ENCODE data around the gene LRRC15. TPM values are rescaled to one million over a fixed set of nuclear protein-coding genes. Genes with fewer than 3 reads are reported as not detected.

LRRC15 gene
- total RNA-seq, 4 donors from 2014 or later: 5.6 to 23.7 (median 9.6) TPM; not detected in 1

DNA sequence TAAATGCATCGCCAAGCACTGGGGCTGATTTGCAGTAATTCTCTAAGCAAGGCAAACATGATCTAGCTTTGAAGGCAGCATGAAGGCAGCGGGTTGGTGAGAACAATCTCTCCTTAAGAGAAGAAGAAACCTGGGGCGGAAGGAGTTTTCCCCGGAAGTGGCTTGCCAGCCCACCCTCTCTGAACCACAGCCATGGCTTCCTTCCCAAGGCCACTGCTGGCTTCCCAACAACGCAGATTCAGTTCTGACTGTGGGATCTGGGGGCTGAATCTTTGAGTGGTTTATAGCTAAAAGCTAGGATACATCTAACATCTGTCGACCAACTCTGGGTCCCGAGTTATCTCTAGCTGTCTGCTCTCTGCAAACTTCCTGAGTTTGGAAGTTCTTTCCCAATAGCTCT lies 14.2 kb downstream of the LRRC15 start:
- DNase-seq (ENCODE audit: low spot score in 2 of 2): no peak
- H3K27me3 ChIP-seq: no peaks in the 10 kb centered on the region
- H3K4me3 ChIP-seq: no peak overlapping the region
- no peaks in the 10 kb centered on the region for H3K4me1 ChIP-seq
- no peaks in the 10 kb centered on the region for H3K36me3 ChIP-seq
- WGBS: 84% methylated on average over 7 of the region's 7 CpGs
- no peak overlapping the region for H3K27ac ChIP-seq
- no peak for TF ChIP-seq POLR2AphosphoS5 (IDR thresholded peaks at IDR 0.05)
- no peak for TF ChIP-seq POLR2A (IDR thresholded peaks at IDR 0.05)
- TF ChIP-seq, protein P1, sequence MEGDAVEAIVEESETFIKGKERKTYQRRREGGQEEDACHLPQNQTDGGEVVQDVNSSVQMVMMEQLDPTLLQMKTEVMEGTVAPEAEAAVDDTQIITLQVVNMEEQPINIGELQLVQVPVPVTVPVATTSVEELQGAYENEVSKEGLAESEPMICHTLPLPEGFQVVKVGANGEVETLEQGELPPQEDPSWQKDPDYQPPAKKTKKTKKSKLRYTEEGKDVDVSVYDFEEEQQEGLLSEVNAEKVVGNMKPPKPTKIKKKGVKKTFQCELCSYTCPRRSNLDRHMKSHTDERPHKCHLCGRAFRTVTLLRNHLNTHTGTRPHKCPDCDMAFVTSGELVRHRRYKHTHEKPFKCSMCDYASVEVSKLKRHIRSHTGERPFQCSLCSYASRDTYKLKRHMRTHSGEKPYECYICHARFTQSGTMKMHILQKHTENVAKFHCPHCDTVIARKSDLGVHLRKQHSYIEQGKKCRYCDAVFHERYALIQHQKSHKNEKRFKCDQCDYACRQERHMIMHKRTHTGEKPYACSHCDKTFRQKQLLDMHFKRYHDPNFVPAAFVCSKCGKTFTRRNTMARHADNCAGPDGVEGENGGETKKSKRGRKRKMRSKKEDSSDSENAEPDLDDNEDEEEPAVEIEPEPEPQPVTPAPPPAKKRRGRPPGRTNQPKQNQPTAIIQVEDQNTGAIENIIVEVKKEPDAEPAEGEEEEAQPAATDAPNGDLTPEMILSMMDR (IDR thresholded peaks at IDR 0.05): no peak
- TF ChIP-seq EP300 (IDR thresholded peaks at IDR 0.05): no peak
- H3K9me3 ChIP-seq: no peaks in the 10 kb centered on the region

DNA sequence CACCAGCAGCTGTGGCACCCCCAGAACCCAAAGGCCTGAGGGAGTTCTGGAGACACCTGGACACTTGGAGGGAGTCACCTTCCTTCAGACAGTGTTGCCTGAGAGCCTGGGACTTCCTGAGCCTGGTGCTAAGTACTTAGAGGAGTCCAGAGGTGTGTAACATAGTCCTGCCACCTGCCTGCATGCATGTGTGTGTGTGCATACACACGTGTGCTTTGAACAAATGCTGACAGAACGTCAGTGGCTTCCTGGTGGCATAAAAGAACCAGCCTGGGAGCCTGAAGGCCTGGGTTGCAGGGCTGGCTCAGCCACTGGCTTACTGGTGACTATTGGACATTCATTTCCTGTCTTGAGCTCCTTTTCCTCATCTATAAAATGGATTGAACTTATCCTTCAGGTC lies 15.2 kb downstream of the LRRC15 start:
- TF ChIP-seq, protein P1 (IDR thresholded peaks at IDR 0.05): no peak
- TF ChIP-seq EP300 (IDR thresholded peaks at IDR 0.05): no peak
- no peak for TF ChIP-seq POLR2A (IDR thresholded peaks at IDR 0.05)
- TF ChIP-seq POLR2AphosphoS5 (IDR thresholded peaks at IDR 0.05): no peak
- Histone ChIP-seq H3K27me3 (no peaks in the 10 kb centered on the region), H3K9me3 (no peaks in the 10 kb centered on the region), H3K4me1 (no peaks in the 10 kb centered on the region), H3K4me3 (no peak overlapping the region), H3K27ac (no peak overlapping the region), H3K36me3 (no peaks in the 10 kb centered on the region)
- 64% methylated on average over 2 of the region's 2 CpGs for WGBS
- DNase-seq (ENCODE audit: low spot score in 2 of 2): no peak

DNA sequence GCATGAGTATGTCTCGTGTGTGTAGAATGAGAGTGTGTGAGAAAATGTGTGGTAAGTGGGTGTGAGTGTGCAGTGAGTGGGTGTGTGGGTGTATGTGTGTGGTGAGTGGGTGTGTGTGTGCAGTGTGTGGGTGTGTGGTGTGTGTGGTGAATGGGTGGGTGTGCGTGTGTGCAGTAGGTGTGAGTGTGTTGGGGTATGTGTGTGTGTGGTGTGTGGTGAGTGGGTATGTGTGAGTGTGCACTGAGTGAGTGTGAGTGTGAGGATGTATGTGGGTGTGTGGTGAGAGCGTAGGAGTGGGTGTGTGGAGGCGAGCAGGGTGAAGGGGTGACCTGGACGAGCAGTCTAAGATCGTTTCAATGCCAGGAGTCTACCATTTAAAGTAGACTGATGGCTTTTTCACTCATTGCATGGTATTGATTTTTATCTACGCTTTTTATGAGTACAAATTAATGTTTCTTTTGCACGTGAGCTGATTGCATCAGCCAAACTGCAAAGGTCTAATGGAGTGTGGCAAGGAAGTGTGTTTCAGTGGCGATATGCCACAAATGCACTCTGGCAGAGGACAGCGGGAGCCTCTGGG lies 16.8 kb downstream of the LRRC15 start:
- DNase-seq (ENCODE audit: low spot score in 2 of 2): no peak
- Histone ChIP-seq H3K27me3 (no peaks in the 10 kb centered on the region), H3K4me1 (no peaks in the 10 kb centered on the region), H3K9me3 (no peaks in the 10 kb centered on the region), H3K36me3 (no peaks in the 10 kb centered on the region), H3K4me3 (no peak overlapping the region), H3K27ac (no peak overlapping the region)
- WGBS: 78% methylated on average over 10 of the region's 10 CpGs
- TF ChIP-seq, protein P1 (IDR thresholded peaks at IDR 0.05): no peak
- TF ChIP-seq POLR2AphosphoS5 (IDR thresholded peaks at IDR 0.05) (no peak), POLR2A (IDR thresholded peaks at IDR 0.05) (no peak), EP300 (IDR thresholded peaks at IDR 0.05) (no peak)

DNA sequence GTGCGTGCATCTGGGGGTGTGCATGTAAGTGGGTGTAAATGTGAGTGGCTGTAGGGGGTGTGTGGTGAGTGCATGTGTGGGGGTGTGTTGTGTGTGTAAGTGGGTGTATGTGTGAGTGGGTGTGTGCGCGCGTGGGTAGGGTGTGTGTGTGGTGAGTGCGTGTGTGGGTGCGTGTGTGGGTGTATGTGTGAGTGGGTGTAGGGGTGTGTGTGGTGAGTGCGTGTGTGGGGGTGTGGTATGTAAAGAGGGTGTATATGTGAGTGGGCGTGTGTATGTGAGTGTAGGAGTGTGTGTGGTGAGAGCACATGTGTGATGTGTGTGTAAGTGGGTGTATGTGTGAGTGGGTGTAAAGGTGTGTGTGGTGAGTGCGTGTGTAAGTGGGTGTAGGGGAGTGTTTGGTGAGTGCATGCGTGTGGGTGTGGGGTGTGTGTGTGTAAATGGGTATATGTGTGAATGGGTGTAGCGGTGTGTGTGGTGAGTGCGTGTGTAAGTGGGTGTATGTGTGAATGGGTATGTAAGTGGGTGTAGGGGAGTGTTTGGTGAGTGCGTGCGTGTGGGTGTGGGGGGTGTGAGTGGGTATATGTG lies 17.5 kb downstream of the LRRC15 start:
- TF ChIP-seq, protein P1 (IDR thresholded peaks at IDR 0.05): no peak
- no peak for TF ChIP-seq POLR2AphosphoS5 (IDR thresholded peaks at IDR 0.05)
- TF ChIP-seq POLR2A (IDR thresholded peaks at IDR 0.05): no peak
- no peak for TF ChIP-seq EP300 (IDR thresholded peaks at IDR 0.05)
- Histone ChIP-seq H3K4me1 (no peaks in the 10 kb centered on the region), H3K36me3 (no peaks in the 10 kb centered on the region), H3K4me3 (no peak overlapping the region), H3K27ac (no peak overlapping the region), H3K27me3 (no peaks in the 10 kb centered on the region), H3K9me3 (no peaks in the 10 kb centered on the region)
- no peak for DNase-seq (ENCODE audit: low spot score in 2 of 2)
- WGBS: 91% methylated on average over 14 of the region's 14 CpGs

DNA sequence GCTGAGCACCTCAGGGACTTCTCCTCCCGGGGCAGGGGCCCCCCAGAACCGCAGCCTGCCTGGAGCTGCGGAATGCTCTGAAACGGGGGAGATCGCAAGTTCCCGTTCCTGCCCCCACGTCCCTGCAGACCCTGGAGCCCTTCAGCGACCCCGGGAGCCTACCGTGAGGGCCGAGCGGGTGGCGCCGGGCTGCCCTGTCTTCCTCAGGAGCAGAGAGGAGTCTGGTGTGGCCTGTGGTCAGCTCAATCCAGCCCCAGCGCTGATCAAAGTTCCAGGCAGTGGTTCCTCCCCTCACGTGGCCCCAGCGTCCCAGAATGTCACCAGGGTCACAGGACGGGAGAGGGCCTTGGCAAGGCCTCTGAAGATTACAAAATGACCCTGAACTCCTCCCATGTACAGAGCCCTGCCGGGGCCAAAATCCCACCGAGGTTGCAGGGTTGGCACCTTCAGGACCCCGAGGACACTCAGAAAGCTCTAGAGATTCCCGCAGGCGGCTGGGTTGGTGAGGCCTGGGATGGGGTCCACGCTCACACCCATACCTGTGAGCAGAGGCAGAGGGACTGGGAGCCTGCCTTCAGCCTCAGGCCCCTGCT lies 18.4 kb downstream of the LRRC15 start, which contains the start of gene CPN2:
TSS of gene CPN2 (minus strand) at position 249 of the 593 bp plus-strand sequence. CDS start 8,626 bp downstream, outside the sequence.
- no peak for DNase-seq (ENCODE audit: low spot score in 2 of 2)
- H3K9me3 ChIP-seq: no peaks in the 10 kb centered on the region
- WGBS: 89% methylated on average over 20 of the region's 24 CpGs
- no peaks in the 10 kb centered on the region for H3K36me3 ChIP-seq
- H3K27me3 ChIP-seq: no peaks in the 10 kb centered on the region
- no peaks in the 10 kb centered on the region for H3K4me1 ChIP-seq
- no peak for TF ChIP-seq POLR2A (IDR thresholded peaks at IDR 0.05)
- TF ChIP-seq POLR2AphosphoS5 (IDR thresholded peaks at IDR 0.05): no peak
- TF ChIP-seq EP300 (IDR thresholded peaks at IDR 0.05): no peak
- TF ChIP-seq, protein P1 (IDR thresholded peaks at IDR 0.05): no peak
- no peak within 1 kb of the TSS for H3K4me3 ChIP-seq
- no peak within 1 kb of the TSS for H3K27ac ChIP-seq

Data from suprapubic skin (tissue), 4 donors.